Peyer's patch (tissue), 4 donors: ENCODE data around the gene SLC26A2. TPM values are rescaled to one million over a fixed set of nuclear protein-coding genes. Genes with fewer than 3 reads are reported as not detected.
A peak's percentile ranks its signal among the peaks of the same experiment; 100 is the strongest.

Experiments
- DNase-seq, 3 donors: peaks; one replicate each; pipeline ENCODE4 v3.0.0-alpha.2; 2017 to 2019
- H3K27ac ChIP-seq, 4 donors: fragments of 200-600 bp; sonication (generic); one replicate each; pipeline ENCODE4 v1.5.1; 2016 to 2019
- H3K27me3 ChIP-seq, 2 donors: fragments of 200-600 bp; sonication (generic); one replicate each; pipeline ENCODE4 v1.5.1; 2019
- H3K36me3 ChIP-seq, 3 donors: fragments of 200-600 bp; sonication (generic); one replicate each; pipeline ENCODE4 v1.5.1; 2016 to 2019
- H3K4me1 ChIP-seq, 4 donors: fragments of 200-600 bp; sonication (generic); one replicate each; pipeline ENCODE4 v1.5.1; 2016 to 2019
- H3K4me3 ChIP-seq, 4 donors: fragments of 200-600 bp; sonication (generic); 1 replicate in 3 of 4; 2 replicates in 1 of 4; pipeline ENCODE4 v1.5.1; 2016 to 2019; ENCODE audit warnings: mild to moderate bottlenecking in 1 of 4
- H3K9me3 ChIP-seq, 4 donors: fragments of 200-600 bp; sonication (generic); one replicate each; pipeline ENCODE4 v1.5.1; 2016 to 2019; ENCODE audit warnings: mild to moderate bottlenecking in 1 of 4
- CTCF ChIP-seq, 6 experiments: fragments of 450-650 bp in 4 of 6; fragments of 200-600 bp in 2 of 6; sonication (generic) in 1 of 6; IDR thresholded peaks; one replicate each; pipeline ENCODE4 v1.5.1; 2017 to 2019; ENCODE audit warnings: antibody characterized with exemption in 6 of 6, mild to moderate bottlenecking in 3 of 6, moderate library complexity in 1 of 6
- POLR2A ChIP-seq, 2 donors: fragments of 450-650 bp; IDR thresholded peaks; one replicate each; pipeline ENCODE4 v1.5.1; 2017; ENCODE audit warnings: antibody characterized with exemption in 2 of 2, mild to moderate bottlenecking in 2 of 2, moderate library complexity in 2 of 2
- total RNA-seq, 4 donors: library from RNA; depleted of rRNA; stranded (reverse); fragments of >200 nt; gene quantifications; one replicate each; pipeline ENCODE4 v1.1.0, GENCODE V29; 2016

The SLC26A2 gene
- total RNA-seq, 4 donors from 2014 or later: 7.4 to 87.4 (median 52.1) TPM

- no peaks in the 10 kb centered on the region for H3K9me3 ChIP-seq
These were observed 1.4 kb downstream of the SLC26A2 start for GRCh38 chr5:149961957-149962409.

DNA sequence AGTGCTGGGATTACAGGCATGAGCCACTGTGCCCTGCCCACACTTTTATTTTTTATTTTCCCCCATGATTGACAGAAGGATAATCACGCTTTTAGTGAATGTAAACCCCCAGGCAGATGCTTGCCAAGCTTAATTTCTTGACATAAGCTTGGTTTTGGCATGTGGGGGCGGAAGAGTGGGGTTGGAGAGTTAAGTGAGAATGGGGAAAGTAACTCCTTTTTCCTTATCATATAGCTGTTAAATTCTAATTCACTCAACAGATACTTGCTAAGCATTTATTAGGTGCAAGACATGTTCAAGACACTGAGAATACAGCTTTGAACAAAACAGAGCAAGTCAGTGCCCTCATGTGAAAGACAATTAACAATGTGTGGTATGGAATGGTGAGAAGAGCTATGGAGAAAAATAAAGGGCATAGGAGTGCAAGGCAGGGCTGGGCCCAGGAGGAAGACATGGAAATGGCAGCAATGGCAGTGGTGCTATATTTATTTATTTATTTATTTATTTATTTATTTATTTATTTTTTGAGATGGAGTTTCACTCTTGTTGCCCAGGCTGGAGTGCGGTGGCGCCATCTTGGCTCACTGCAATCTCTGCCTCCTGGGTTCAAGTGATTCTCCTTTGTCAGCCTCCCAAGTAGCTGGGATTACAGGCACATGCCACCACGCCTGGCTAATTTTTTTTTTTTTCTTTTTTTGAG lies 2.2 kb downstream of the SLC26A2 start:
- TF ChIP-seq POLR2A (IDR thresholded peaks at IDR 0.05): no peak
- no peak for TF ChIP-seq CTCF (IDR thresholded peaks at IDR 0.05)
- no peaks in the 10 kb centered on the region for H3K36me3 ChIP-seq
- no peaks in the 10 kb centered on the region for H3K9me3 ChIP-seq
- no peak for DNase-seq
- peak overlapping the region in 1 of 4 donors; percentile 84 for H3K4me3 ChIP-seq
- H3K27ac ChIP-seq: no peak overlapping the region
- H3K4me1 ChIP-seq: peaks cover 0 to 10% (median 5%) of the 10 kb centered on the region in 4 donors
- H3K27me3 ChIP-seq: no peaks in the 10 kb centered on the region

More at GRCh38 chr5:149961957-149962409, 1.4 kb downstream of the SLC26A2 start:
- no peaks in the 10 kb centered on the region for H3K27me3 ChIP-seq
- peaks cover 0 to 8% (median 5%) of the 10 kb centered on the region in 4 donors for H3K4me1 ChIP-seq
- no peak for DNase-seq
- no peak overlapping the region for H3K27ac ChIP-seq
- H3K36me3 ChIP-seq: no peaks in the 10 kb centered on the region
- peak overlapping the region in 1 of 4 donors; percentile 84 for H3K4me3 ChIP-seq
- TF ChIP-seq POLR2A (IDR thresholded peaks at IDR 0.05) (no peak), CTCF (IDR thresholded peaks at IDR 0.05) (peak in 4 of 6 experiments; percentile 23 to 64 (median 53))

DNA sequence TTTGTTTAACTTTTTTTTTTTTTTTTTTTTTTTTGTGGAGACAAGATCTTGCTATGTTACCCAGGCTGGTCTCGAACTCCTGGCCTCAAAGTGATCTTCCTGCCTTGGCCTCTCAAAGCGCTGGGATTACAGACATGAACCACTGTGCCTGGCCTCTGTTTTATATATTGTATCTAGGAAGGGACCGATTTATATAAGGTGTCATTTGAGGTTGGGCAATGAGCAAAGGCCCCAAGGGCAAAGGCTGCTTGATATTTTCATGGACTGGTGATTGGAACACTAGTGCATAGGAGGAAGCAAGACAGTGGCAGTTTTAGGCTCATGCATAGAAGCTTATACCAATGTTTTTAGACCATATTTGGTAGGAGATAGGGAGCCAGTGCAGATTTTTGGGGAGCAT lies 3.2 kb downstream of the SLC26A2 start:
- no peaks in the 10 kb centered on the region for H3K27me3 ChIP-seq
- H3K4me1 ChIP-seq: peaks cover 0 to 17% (median 5%) of the 10 kb centered on the region in 4 donors
- peak overlapping the region in 1 of 4 donors; percentile 10 for H3K4me3 ChIP-seq
- DNase-seq: peak in 1 of 3 donors; percentile 80
- no peaks in the 10 kb centered on the region for H3K9me3 ChIP-seq
- no peaks in the 10 kb centered on the region for H3K36me3 ChIP-seq
- peak overlapping the region in 1 of 4 donors; percentile 2 for H3K27ac ChIP-seq
- TF ChIP-seq POLR2A (IDR thresholded peaks at IDR 0.05): peak in 1 of 2 donors; percentile 25
- TF ChIP-seq CTCF (IDR thresholded peaks at IDR 0.05): peak in 1 of 6 experiments; percentile 10

DNA sequence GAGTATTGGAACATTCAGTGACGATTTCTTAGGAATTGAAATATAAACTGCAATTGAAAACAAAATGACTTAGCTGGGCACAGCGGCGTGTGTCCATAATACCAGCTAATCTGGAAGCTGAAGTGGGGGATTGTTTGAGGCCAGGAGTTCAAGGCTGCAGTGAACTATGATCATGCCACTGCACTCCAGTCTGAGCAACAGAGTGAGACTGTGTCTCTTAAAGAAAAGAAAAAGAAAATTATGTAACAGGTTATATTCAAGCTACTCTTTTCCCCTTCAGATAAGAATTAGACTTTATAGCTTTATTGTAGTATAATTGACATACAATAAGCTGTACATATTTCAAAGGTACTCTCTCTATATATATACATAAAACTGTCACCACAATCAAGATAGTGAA lies 6.4 kb downstream of the SLC26A2 start:
- no peak for TF ChIP-seq CTCF (IDR thresholded peaks at IDR 0.05)
- TF ChIP-seq POLR2A (IDR thresholded peaks at IDR 0.05): no peak
- Histone ChIP-seq H3K36me3 (no peaks in the 10 kb centered on the region), H3K4me1 (peaks cover 0 to 8% (median 0%) of the 10 kb centered on the region in 4 donors), H3K4me3 (no peak overlapping the region), H3K27me3 (no peaks in the 10 kb centered on the region), H3K27ac (peak overlapping the region in 1 of 4 donors; percentile 41), H3K9me3 (no peaks in the 10 kb centered on the region)
- DNase-seq: peak in 1 of 3 donors; percentile 63

DNA sequence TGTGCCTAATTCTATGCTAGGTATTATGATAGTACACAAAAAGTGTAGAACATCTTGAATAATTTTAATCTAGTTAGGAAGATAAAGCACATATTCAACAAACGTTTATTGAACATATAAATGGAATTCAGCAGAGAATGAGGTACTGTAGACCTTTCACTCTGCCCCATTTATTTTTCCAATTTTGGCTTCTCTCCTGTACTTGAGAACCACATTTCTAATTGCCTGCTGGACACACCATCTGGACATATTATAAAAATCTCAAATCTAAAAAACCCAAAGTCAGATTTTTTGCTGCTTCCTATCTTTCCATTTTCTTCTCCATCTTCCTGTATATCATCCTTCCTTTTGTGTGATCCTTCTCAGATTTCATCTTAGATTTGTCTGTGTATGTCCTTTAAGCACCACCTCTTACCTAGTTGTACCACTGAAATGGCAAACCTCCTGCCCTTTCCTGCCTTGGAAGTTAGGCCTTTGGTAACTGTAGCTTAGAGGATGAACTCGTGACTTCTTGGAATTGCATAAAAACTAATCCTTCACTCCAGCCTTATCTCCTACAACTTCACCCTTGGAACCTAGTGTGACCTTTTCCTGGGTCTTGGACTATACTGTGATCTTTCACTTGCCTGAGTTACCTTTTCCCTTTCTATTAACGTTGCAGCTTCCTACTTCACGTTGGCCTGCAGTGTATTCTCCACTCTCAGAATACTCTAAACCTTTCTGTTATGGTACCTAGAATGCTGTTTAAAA lies 8.8 kb downstream of the SLC26A2 start:
- Histone ChIP-seq H3K27me3 (no peaks in the 10 kb centered on the region), H3K36me3 (no peaks in the 10 kb centered on the region), H3K27ac (peak overlapping the region in 2 of 4 donors; percentile 19 to 31), H3K4me1 (peaks cover 0 to 8% (median 0%) of the 10 kb centered on the region in 4 donors), H3K9me3 (no peaks in the 10 kb centered on the region), H3K4me3 (no peak overlapping the region)
- no peak for DNase-seq
- TF ChIP-seq POLR2A (IDR thresholded peaks at IDR 0.05): no peak
- TF ChIP-seq CTCF (IDR thresholded peaks at IDR 0.05): no peak
